Measurements from ENCODE around the gene LRPPRC. TPM values are rescaled to one million over a fixed set of nuclear protein-coding genes. Genes with fewer than 3 reads are reported as not detected.

The LRPPRC gene
- total RNA-seq, 1 donor from 2014 or later: 38.4 TPM

- ATAC-seq: peak; percentile 63
- peak; percentile 58 for DNase-seq (ENCODE audit: low spot score)
Observed at GRCh38 chr2:43877782-43878464, 117.9 kb downstream of the LRPPRC start.

DNA sequence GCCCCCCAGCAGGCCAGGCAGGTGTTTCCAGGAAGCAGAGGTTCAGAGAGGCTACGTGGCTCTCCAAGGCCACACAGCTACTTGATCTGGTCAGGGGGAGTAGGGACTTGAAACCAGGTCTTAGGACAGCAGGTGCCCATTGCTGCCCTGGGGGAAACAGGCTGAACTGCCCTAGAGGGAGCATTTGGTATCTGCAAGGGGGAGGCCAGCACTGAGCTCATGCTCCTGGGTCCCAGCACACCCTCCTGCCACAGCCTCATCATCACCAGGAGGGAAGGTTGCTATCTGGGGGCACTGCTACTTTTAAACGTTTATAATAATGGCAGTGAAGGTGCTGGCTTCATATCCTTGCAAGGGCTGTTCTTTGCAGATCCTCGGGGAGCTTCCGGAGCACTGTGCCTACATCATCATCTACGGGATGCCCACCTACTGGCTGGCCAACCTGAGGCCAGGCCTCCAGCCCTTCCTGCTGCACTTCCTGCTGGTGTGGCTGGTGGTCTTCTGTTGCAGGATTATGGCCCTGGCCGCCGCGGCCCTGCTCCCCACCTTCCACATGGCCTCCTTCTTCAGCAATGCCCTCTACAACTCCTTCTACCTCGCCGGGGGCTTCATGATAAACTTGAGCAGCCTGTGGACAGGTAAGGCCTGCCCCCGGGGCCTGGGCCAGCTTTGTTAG lies 120.9 kb downstream of the LRPPRC start:
- no peak for DNase-seq (ENCODE audit: low spot score)
- no peak for ATAC-seq

- DNase-seq (ENCODE audit: low spot score) (no peak), ATAC-seq (peak; percentile 16)
Observed at GRCh38 chr2:43872151-43872550, 123.6 kb downstream of the LRPPRC start.

DNA sequence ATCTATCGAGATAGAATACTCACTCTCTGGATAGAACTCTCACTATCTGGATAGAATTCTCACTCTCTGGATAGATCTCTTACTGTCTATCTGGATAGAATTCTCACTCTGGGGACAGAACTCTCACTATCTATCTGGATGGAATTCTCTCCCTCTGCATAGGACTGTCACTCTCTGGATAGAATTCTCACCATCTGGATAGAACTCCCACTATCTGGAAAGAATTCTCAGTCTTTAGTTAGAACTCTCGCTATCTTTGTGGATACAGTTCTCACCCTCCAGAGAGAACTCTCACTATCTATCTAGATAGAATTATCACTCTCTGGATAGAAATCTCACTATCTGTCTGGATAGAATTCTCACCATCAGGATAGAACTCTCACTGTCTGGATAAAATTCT lies 140.5 kb downstream of the LRPPRC start:
- DNase-seq (ENCODE audit: low spot score) (no peak), ATAC-seq (no peak)

DNA sequence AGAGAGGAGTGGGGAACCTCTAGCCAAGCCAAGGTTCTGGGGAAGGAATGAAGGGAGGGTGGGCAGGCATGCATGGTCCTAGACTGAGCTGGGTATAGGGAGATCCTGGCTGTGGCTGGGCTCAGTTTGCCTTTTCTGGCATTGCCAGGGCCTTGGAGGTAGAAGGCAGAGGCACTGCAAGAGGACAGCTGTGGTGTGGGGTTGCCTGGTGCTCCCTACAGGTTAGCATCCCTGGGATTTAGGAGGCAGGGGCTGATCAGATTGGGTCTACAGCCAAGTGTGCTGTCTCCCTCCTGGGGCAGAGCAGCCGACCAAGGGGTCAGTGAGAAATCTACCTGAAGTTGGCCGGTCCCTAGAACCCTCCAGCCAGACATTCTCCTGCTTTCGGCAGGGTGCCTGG lies 141.1 kb downstream of the LRPPRC start:
- DNase-seq (ENCODE audit: low spot score) (peak; percentile 39), ATAC-seq (no peak)

GRCh38 chr2:43853141-43854081 lies 142.4 kb downstream of the LRPPRC start:
- ATAC-seq: peak; percentile 70

GRCh38 chr2:43852196-43852730 lies 143.5 kb downstream of the LRPPRC start:
- DNase-seq (ENCODE audit: low spot score) (peak; percentile 42), ATAC-seq (no peak)

More at GRCh38 chr2:43853141-43854081, 142.4 kb downstream of the LRPPRC start:
- peak; percentile 64 for DNase-seq (ENCODE audit: low spot score)

DNA sequence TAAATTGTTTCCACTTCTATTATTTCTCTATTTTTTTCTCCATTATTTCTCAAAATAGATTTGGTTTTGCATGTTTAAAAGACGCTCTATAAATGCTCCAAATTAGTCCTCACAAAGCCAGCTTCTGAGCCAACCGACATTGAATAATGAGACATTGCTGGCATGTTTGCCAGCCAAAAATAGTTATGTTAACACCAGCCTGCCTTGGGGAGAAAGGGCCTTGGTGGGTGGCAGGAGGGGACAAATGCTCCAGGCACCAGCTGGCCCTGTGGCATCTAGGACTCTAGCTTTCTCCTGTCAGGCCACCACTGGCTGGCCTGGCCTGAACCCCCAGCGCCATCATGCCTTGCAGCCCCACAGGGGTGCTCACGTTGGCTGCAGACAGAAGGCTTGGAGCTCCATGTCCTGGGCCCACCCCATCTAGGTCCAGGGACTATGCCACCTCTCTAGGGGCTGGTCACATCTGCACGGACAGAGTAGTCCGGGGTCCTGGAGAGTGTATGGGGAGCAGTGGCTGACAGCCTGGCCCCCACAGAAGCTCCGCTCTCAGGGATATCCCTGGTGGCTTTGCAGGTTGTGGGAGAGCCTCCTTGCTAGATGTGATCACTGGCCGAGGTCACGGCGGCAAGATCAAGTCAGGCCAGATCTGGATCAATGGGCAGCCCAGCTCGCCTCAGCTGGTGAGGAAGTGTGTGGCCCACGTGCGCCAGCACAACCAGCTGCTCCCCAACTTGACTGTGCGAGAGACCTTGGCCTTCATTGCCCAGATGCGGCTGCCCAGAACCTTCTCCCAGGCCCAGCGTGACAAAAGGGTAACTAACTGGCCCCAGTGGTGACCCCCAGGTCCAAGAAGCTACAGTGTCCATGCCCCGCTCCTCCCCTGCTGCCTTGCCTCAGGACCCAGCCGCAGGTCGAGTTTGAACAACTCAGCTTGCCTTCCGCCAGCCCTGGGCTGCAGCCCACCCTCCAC lies 144.5 kb downstream of the LRPPRC start:
- no peak for ATAC-seq
- peak; percentile 45 for DNase-seq (ENCODE audit: low spot score)

DNA sequence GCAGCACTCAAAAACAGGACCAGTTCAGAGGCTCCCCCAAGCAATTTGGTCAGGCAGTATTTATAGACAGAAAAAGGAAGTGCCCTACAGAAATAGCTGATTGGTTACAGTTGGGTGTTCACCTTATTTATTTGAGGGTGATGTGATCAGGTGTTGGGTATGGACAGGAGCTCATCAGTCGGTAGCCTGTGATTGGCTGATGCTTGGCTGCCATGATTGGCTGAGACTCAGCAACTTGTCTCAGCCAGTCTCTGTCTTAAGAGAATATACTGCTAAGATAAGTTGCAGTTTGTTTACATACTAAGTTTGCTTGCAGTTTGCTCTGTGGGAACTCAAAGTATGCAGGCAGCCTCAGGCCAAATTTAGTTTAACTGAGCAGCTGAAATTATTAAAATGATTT lies 147.6 kb downstream of the LRPPRC start:
- no peak for DNase-seq (ENCODE audit: low spot score)

DNA sequence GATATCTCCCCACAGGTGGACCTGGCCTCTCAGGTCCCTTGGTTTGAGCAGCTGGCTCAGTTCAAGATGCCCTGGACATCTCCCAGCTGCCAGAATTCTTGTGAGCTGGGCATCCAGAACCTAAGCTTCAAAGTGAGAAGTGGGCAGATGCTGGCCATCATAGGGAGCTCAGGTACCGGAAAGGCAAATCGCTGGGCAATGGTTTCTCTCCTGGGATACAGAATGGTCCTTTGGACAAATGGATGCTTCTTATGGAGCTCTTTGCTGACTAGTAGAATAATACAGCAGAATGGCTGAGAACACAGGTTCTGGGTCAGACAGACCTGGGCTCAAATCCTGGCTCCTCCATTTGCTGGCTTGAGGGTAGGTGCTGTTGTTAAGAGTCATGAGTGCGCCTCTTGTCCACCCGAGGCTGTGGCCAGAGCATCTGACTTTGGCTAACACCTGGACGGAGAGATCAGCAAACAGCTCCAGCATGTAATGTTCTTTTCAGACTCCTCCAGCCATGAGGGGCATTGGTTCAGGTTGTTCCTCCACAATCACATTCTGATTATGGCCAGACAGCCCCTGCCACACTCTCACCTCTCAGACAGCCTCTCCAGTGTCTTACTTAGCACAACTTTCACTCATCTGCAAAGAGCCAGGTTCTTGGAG lies 149.5 kb downstream of the LRPPRC start:
- peak; percentile 44 for DNase-seq (ENCODE audit: low spot score)
- no peak for ATAC-seq

More for the DNA sequence above, 147.6 kb downstream of the LRPPRC start:
- ATAC-seq: no peak

GRCh38 chr2:43845181-43845580 lies 150.6 kb downstream of the LRPPRC start:
- DNase-seq (ENCODE audit: low spot score) (peak; percentile 28), ATAC-seq (no peak)

DNA sequence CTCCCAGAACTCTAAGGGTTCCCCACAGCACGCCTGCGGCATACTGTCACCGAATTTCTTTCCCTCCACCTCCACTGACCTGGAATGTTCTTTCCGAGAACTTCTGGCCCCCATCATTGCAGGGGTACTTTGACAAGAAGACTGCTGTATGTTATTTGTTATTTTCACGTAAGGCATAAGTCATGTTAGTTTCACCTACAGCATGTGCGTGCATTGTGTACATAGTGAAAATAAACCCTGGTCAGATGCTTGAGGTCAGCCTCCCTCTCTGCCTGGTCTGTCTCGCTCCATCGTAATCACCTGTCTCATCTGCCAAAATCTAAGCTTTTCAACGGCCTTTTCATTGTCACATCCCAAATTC lies 152.9 kb downstream of the LRPPRC start:
- peak; percentile 31 for DNase-seq (ENCODE audit: low spot score)
- no peak for ATAC-seq

DNA sequence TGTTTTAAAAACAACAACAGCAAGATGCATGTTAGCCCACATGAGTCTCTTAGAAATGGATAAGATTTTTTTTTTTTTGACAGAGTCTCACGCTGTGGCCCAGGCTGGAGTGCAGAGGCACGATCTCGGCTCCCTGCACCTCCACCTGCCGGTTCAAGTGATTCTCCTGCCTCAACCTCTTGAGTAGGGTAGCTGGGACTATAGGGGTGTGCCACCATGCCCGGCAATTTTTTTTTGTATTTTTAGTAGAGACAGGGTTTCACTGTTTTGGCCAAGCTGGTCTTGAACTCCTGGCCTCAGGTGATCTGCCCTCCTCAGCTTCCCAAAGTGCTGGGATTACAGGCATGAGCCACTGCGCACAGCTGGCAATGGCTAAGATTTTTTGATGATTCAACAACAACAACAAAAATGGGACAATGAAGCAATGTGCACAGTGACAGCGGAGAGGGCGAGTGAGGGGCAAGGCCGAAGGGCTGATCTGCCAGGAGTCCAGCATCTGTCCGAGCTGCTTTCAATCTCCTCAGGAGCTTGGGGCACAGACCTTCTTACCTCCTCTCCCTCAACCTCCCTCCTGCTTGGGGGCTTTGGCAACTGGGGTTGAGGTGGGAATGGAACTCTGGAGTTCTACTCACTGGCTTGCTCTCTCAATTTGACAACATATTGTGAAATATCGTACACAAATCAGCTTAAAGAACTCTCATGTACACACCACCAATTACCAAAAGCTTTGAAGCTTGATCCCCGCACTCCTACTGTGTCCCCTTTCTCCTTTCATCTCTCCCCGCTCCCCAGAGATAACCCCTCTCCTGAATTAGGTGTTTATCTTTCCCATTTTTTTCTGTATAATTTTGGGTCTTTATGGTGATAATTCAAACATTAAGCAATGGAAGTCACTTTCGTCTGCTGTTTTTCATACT lies 153.6 kb downstream of the LRPPRC start:
- peak; percentile 81 for DNase-seq (ENCODE audit: low spot score)
- ATAC-seq: peak; percentile 10

DNA sequence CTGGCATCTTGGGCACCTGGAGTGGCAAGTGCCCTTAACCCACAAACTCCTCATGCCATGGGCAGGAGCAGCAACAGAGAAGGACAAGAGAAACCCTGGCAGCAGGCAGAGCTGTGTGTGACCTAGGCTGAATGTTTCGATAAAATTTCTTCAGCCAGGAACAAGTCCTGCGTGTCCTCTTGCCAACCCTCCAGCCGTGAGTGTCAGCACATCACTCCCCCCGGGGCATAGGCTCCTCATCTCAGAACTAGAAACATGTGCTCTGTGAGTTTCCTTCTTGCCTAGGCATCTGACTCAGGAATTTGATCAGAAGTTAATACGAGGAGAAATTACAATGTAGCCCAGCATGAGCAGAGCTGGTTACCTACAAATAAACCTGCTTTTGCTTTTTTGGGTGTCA lies 154.8 kb downstream of the LRPPRC start:
- DNase-seq (ENCODE audit: low spot score) (peak; percentile 66), ATAC-seq (peak; percentile 12)

- DNase-seq (ENCODE audit: low spot score) (peak; percentile 40), ATAC-seq (no peak)
Observed at GRCh38 chr2:43839776-43840564, 155.8 kb downstream of the LRPPRC start.

DNA sequence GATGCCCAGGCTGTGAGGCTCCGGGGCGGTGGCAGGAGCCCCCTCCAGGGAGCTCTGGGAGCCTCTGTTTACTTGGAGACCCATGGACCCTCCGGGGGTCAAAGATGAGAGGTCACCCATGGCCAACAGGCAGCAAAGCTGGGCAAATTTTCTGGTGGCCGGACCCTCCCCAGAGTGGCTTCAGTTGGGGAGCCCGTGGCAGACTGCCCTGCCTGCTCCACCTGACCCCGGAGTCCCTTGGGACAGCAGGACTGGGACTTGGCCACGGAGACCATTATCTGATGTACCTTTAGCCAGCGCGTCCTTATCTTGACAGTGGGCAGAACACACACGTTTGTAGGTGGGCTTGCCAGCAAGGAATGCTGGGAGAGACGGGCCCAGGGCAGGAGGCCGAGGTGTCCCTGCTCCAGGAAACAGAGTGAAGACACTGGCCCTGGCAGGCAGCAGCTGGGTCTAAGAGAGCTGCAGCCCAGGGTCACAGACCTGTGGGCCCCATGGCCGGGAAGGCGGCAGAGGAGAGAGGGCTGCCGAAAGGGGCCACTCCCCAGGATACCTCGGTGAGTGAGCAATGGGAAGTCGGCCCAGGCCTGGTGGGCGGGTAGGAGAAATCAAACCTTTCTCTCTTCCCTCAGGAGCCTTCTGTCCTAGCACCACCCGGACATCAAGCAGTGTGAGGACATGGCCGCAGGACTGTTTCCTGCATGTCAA lies 157.1 kb downstream of the LRPPRC start, which contains the start of the genes ABCG5 and ABCG8:
ABCG5 (minus strand) TSS at position 280 of the 708 bp plus-strand sequence; CDS start at position 120, 160 bp downstream.
ABCG8 (plus strand) TSS at position 412 of the 708 bp plus-strand sequence; CDS start at position 495, 83 bp downstream.
- ATAC-seq: peak; percentile 72
- peak; percentile 97 for DNase-seq (ENCODE audit: low spot score)
